Epithelial cell of proximal tubule (primary cell): ENCODE results near the gene CCL20. TPM values are rescaled to one million over a fixed set of nuclear protein-coding genes. Genes with fewer than 3 reads are reported as not detected.

Source experiments
- DNase-seq: peaks from one replicate; pipeline ENCODE4 v3.0.0-alpha.2; 2011; ENCODE audit warnings: low read depth
- H3K4me3 ChIP-seq: 2 replicates; pipeline ENCODE4 v1.5.1; 2011; ENCODE audit warnings: low read depth, mild to moderate bottlenecking, low read length
- total RNA-seq: library from RNA; depleted of rRNA; stranded (reverse); fragments of >200 nt; gene quantifications from 2 replicates; pipeline ENCODE4 v1.2.3, GENCODE V29; 2015
- TF ChIP-seq, protein P1 (sequence below): conservative IDR thresholded peaks from 2 replicates; pipeline ENCODE4 v1.5.1; 2012; ENCODE audit warnings: low read depth, mild to moderate bottlenecking, low read length

Gene CCL20
- total RNA-seq, 1 donor from 2014 or later: 1.0 TPM

DNA sequence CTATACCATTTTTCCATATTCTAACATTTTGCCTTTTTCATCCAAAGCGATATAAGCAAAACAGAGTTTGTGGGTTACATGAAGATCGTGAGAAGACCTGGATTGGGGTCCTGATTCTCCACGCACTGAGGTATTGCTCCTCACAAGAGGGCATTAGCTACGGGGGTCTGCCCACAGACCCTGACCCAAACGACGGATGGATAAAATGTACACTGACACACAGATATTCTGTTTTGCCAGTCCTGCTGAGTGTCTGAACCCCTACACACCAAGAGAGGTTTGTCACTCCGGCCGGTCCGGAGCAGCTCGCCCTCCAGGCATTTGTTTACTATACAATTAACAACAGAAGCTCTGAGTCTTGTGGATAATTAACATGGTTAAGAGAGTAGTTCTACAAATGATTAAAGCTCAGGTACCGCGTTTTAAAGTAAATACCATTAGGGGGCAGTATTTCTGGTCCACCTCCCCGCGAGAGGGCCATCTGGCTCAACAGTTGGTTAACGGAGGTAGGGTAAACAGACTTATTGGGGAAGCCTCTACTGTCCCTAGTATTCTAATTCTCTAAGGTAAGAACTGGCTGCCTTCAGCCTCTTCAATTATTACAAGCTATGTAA lies 39.5 kb upstream of the CCL20 start:
- TF ChIP-seq, protein P1, sequence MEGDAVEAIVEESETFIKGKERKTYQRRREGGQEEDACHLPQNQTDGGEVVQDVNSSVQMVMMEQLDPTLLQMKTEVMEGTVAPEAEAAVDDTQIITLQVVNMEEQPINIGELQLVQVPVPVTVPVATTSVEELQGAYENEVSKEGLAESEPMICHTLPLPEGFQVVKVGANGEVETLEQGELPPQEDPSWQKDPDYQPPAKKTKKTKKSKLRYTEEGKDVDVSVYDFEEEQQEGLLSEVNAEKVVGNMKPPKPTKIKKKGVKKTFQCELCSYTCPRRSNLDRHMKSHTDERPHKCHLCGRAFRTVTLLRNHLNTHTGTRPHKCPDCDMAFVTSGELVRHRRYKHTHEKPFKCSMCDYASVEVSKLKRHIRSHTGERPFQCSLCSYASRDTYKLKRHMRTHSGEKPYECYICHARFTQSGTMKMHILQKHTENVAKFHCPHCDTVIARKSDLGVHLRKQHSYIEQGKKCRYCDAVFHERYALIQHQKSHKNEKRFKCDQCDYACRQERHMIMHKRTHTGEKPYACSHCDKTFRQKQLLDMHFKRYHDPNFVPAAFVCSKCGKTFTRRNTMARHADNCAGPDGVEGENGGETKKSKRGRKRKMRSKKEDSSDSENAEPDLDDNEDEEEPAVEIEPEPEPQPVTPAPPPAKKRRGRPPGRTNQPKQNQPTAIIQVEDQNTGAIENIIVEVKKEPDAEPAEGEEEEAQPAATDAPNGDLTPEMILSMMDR: peak; percentile 68
- no peak overlapping the region for H3K4me3 ChIP-seq
- DNase-seq: peak; percentile 52

- no peak for DNase-seq
- H3K4me3 ChIP-seq: no peak overlapping the region
- TF ChIP-seq, protein P1: no peak
These were observed 38.5 kb upstream of the CCL20 start for GRCh38 chr2:227774895-227775842.

- no peak for DNase-seq
- TF ChIP-seq, protein P1: no peak
- no peak overlapping the region for H3K4me3 ChIP-seq
These were observed 32.5 kb upstream of the CCL20 start for GRCh38 chr2:227780981-227781615.

GRCh38 chr2:227781841-227782240 lies 31.8 kb upstream of the CCL20 start:
- no peak overlapping the region for H3K4me3 ChIP-seq
- DNase-seq: no peak
- TF ChIP-seq, protein P1: no peak

DNA sequence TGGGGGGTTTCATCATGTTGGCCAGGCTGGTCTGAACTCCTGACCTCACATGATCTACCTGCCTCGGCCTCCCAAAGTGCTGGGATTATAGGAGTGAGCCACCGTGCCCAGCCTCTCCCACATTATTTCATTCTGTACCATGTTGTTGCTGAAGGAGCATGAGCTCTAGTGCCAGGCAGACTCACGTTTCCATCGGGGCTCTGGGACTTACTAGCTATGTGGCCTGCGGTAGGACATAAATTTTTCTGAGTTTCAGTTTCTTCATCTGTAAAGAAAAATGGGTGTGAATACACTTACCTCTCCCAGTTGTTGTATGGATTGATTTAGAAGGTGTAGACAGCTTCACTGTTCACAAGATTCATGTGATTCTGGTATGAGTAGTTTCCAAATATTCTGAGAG lies 30.8 kb upstream of the CCL20 start:
- no peak overlapping the region for H3K4me3 ChIP-seq
- DNase-seq: no peak
- TF ChIP-seq, protein P1: no peak

- H3K4me3 ChIP-seq: no peak overlapping the region
- TF ChIP-seq, protein P1: no peak
- no peak for DNase-seq
These were observed 30.1 kb upstream of the CCL20 start for GRCh38 chr2:227783404-227784138.
